Breast epithelium (tissue), 4 donors: ENCODE results near the gene C2CD4D. TPM values are rescaled to one million over a fixed set of nuclear protein-coding genes. Genes with fewer than 3 reads are reported as not detected.

Experiments
- DNase-seq, 2 donors: peaks; one replicate each; pipeline ENCODE4 v3.0.0-alpha.2; 2019; ENCODE audit warnings: low spot score in 2 of 2
- H3K27ac ChIP-seq, 2 donors: fragments of 200-600 bp; sonication (generic) in 1 of 2; one replicate each; pipeline ENCODE4 v1.5.1; 2016 to 2019; ENCODE audit warnings: mild to moderate bottlenecking in 1 of 2
- H3K27me3 ChIP-seq, 2 donors: fragments of 200-600 bp; sonication (generic) in 1 of 2; one replicate each; pipeline versions ENCODE4 v1.5.1 to v1.6.0; 2017 to 2019; ENCODE audit warnings: control low read depth in 1 of 2, mild to moderate bottlenecking in 1 of 2
- H3K36me3 ChIP-seq: fragments of 200-600 bp; one replicate; pipeline ENCODE4 v1.5.1; 2019
- H3K4me1 ChIP-seq, 2 donors: fragments of 200-600 bp; sonication (generic); one replicate each; pipeline ENCODE4 v1.5.1; 2016 to 2019; ENCODE audit warnings: control low read depth in 1 of 2
- H3K4me3 ChIP-seq, 3 donors: fragments of 200-600 bp; sonication (generic); 1 replicate in 2 of 3; 2 replicates in 1 of 3; pipeline ENCODE4 v1.5.1; 2016 to 2019; ENCODE audit warnings: mild to moderate bottlenecking in 3 of 3, moderate library complexity in 2 of 3
- H3K9me3 ChIP-seq, 2 donors: fragments of 200-600 bp; sonication (generic) in 1 of 2; one replicate each; pipeline ENCODE4 v1.5.1; 2016 to 2019; ENCODE audit warnings: control low read depth in 1 of 2
- POLR2A ChIP-seq: fragments of 450-650 bp; IDR thresholded peaks from one replicate; pipeline ENCODE4 v1.6.1; 2016; ENCODE audit warnings: antibody characterized with exemption, mild to moderate bottlenecking, moderate library complexity
- POLR2AphosphoS5 ChIP-seq, 3 donors: sonication (generic); formaldehyde crosslinking; IDR thresholded peaks; one replicate each; pipeline ENCODE4 v1.6.1; 2017; ENCODE audit warnings: antibody characterized with exemption in 3 of 3
- intact Hi-C: fragments of 100-400 bp; cut with DNase I; formaldehyde crosslinking; loops from one replicate; pipeline ENCODE4 v1.15.1; 2023; ENCODE audit warnings: low total_unique reads
- total RNA-seq, 3 donors: library from RNA; depleted of rRNA; stranded (reverse); fragments of >200 nt; gene quantifications; one replicate each; pipeline ENCODE4 v1.1.0, GENCODE V29; 2016
- TF ChIP-seq, protein P1 (sequence below), 3 donors: fragments of 450-650 bp; IDR thresholded peaks; one replicate each; pipeline ENCODE4 v1.5.1; 2016 to 2017; ENCODE audit warnings: antibody characterized with exemption in 3 of 3, mild to moderate bottlenecking in 3 of 3, moderate library complexity in 3 of 3

The C2CD4D gene
- total RNA-seq, 3 donors from 2014 or later = 0.32 to 0.73 TPM; not detected in 1

DNA sequence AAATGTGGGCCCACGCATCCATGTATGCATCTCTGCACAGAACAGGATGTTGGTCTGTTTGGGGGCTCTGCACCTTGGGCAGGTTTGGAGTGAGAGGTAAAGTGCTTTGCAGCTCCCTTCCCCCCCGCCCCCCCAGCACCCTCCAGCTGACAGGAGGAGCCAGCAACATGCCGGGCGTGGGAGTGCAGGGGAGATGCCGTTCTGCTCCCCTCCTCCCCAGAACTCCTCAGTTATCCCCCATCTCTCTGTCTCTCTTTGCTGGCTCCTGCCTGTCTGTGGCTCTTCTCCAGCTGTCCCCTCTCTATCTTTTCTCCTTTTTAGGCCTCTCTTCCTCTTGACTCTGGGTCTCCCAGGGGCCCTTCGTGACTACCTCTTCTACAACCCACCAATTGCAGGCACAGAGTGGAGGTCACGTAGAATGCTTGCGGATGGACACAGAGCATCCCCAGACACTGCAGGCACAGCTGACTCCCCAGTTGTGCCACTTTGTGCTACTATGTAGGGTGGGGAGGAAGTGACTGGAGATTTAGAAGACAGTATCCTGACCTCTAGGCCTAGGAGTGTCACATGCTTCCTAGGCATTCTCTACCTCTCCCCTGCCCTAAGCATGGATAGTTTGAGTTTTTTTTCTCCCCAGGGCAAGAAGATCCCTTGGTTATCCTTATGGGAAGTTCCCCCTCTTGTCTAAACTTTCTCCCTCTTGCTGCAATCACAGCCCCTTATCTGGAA is 6.3 kb downstream of the C2CD4D start:
- H3K36me3 ChIP-seq = no peaks in the 10 kb centered on the region
- H3K9me3 ChIP-seq = no peaks in the 10 kb centered on the region
- peaks cover 4 to 21% of the 10 kb centered on the region in 2 donors for H3K4me1 ChIP-seq
- no peak for TF ChIP-seq POLR2AphosphoS5 (IDR thresholded peaks at IDR 0.05)
- no peak for TF ChIP-seq POLR2A
- TF ChIP-seq, protein P1, sequence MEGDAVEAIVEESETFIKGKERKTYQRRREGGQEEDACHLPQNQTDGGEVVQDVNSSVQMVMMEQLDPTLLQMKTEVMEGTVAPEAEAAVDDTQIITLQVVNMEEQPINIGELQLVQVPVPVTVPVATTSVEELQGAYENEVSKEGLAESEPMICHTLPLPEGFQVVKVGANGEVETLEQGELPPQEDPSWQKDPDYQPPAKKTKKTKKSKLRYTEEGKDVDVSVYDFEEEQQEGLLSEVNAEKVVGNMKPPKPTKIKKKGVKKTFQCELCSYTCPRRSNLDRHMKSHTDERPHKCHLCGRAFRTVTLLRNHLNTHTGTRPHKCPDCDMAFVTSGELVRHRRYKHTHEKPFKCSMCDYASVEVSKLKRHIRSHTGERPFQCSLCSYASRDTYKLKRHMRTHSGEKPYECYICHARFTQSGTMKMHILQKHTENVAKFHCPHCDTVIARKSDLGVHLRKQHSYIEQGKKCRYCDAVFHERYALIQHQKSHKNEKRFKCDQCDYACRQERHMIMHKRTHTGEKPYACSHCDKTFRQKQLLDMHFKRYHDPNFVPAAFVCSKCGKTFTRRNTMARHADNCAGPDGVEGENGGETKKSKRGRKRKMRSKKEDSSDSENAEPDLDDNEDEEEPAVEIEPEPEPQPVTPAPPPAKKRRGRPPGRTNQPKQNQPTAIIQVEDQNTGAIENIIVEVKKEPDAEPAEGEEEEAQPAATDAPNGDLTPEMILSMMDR (IDR thresholded peaks at IDR 0.05) = no peak
- peak overlapping the region in 2 of 3 donors; percentile 31 to 37 for H3K4me3 ChIP-seq
- H3K27me3 ChIP-seq = no peaks in the 10 kb centered on the region
- intact Hi-C loops = no loop called here
- DNase-seq = no peak
- peak overlapping the region; percentile 34 to 95 for H3K27ac ChIP-seq

DNA sequence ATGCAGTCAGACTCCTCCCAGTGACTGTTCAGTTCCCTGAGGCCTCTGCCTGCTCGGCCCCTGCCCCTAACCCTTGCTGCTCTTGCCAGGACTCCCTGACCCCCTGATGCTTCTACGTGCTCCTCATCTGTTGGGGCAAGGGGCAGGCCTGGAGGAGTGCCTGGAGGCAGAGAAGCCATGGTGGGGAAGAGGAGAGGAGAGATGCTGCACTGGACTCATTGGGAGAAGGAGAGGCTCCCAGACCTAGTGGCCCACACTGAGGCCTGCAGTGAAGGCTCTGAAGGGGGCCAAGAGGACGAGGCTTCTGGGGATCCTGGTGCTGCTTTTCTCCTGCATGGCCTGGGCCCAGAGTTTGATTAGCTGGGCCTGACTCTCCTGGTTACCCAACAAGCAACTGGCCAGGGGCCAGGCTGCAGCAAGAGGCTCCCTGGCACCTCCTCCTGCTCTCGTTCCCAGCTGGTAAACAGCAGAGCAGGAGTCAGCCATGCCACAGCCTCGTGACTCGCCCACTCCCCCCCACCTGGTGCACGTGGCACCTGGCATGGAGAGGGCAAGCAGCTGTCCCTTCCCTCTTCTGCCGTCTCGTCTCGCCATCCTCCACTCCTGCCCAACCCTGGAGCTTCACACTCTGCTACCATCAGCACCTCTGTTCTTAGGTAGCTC is 7.2 kb downstream of the C2CD4D start:
- intact Hi-C loops = no loop called here
- peak; percentile 95 to 97 for DNase-seq
- Histone ChIP-seq H3K27ac (peak overlapping the region; percentile 91 to 95), H3K27me3 (no peaks in the 10 kb centered on the region), H3K9me3 (no peaks in the 10 kb centered on the region), H3K36me3 (no peaks in the 10 kb centered on the region), H3K4me1 (peaks cover 3 to 21% of the 10 kb centered on the region in 2 donors), H3K4me3 (peak overlapping the region in 2 of 3 donors; percentile 31 to 37)
- TF ChIP-seq, protein P1 (IDR thresholded peaks at IDR 0.05) = no peak
- TF ChIP-seq POLR2AphosphoS5 (IDR thresholded peaks at IDR 0.05) (peak; percentile 65 to 81 (median 73)), POLR2A (no peak)

DNA sequence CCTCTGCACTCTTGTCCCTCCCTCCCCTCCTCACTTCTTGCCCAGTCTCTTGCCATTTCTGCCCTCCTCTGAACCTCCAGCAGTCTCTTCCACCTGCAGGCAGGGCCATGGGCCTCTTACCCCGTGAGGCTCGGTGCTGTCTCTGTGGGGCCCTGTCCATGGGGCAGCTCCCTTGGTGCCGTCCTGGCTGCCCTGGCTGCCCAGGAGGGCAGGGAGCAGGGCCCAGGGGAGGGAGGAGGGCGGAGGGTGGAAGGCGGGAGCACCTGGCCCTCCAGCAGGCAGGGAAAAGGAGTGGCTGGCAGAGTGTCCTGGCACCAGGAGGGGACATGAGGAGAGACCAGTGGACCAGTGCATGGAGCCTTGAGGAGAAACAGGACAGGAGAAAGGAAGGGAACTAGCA is 8.0 kb downstream of the C2CD4D start, which contains the start of gene RORC:
Gene RORC, minus strand, starts transcription at position 198 of the 400 bp plus-strand sequence. Its CDS starts 38 bp downstream, at position 160.
- Histone ChIP-seq H3K27me3 (no peaks in the 10 kb centered on the region), H3K9me3 (no peaks in the 10 kb centered on the region), H3K36me3 (no peaks in the 10 kb centered on the region), H3K27ac (peak within 1 kb of the TSS; percentile 91 to 95), H3K4me3 (peak within 1 kb of the TSS in 2 of 3 donors; percentile 57 to 64), H3K4me1 (peaks cover 3 to 21% of the 10 kb centered on the region in 2 donors)
- peak; percentile 72 to 82 for DNase-seq
- TF ChIP-seq, protein P1 (IDR thresholded peaks at IDR 0.05) = no peak
- TF ChIP-seq POLR2A (peak; percentile 45), POLR2AphosphoS5 (IDR thresholded peaks at IDR 0.05) (peak; percentile 28 to 82 (median 57))
- intact Hi-C loops = no loop called here

DNA sequence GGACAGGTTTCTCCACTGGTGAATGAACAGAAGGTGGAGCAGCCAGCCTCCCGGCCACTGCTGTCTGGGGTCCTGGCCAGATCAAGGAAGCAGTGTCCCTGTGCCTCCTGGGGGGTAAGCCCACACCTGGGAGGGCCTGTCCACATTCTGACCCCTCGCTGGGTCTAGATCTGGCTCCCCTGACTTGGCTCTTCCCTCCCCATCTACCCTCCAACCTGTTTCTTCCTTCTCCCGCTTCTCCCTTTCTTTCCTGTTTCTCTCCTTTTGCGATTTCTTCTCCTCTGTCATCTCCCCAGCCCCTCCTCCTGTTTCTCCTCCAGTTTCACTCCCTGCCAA is 8.4 kb downstream of the C2CD4D start:
- Histone ChIP-seq H3K4me1 (peaks cover 3 to 23% of the 10 kb centered on the region in 2 donors), H3K27me3 (no peaks in the 10 kb centered on the region), H3K36me3 (no peaks in the 10 kb centered on the region), H3K9me3 (no peaks in the 10 kb centered on the region), H3K27ac (peak overlapping the region; percentile 91 to 95), H3K4me3 (peak overlapping the region in 2 of 3 donors; percentile 57 to 64)
- intact Hi-C loops = no loop called here
- TF ChIP-seq, protein P1 (IDR thresholded peaks at IDR 0.05) = no peak
- TF ChIP-seq POLR2A = no peak
- TF ChIP-seq POLR2AphosphoS5 (IDR thresholded peaks at IDR 0.05) = no peak
- no peak for DNase-seq

DNA sequence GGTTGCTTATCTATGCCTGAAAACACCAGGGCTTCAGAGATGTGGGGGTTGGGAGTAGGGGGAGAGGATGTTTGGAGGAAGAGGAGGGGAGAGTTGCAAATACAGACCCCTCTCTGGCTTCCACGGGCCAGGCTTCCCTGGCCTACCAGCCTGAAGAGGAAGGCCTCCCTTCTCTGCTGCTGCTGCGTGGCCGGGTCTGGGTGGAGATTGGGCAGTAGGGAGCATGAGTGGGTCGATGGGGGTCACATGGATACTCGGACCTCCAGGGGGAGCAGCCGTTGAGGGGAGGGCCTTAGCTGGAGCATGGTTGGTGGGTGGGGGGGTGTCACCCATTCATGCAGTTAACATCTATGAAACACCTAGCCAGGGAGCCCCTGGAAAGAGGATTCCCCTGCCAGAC is 9.6 kb downstream of the C2CD4D start:
- H3K27ac ChIP-seq = peak overlapping the region; percentile 91 to 95
- peak overlapping the region in 2 of 3 donors; percentile 57 to 64 for H3K4me3 ChIP-seq
- H3K9me3 ChIP-seq = no peaks in the 10 kb centered on the region
- TF ChIP-seq POLR2A (no peak), POLR2AphosphoS5 (IDR thresholded peaks at IDR 0.05) (no peak)
- TF ChIP-seq, protein P1 (IDR thresholded peaks at IDR 0.05) = no peak
- peaks cover 3 to 25% of the 10 kb centered on the region in 2 donors for H3K4me1 ChIP-seq
- intact Hi-C loops = no loop called here
- H3K36me3 ChIP-seq = no peaks in the 10 kb centered on the region
- no peak for DNase-seq
- no peaks in the 10 kb centered on the region for H3K27me3 ChIP-seq
